Gastroesophageal sphincter (tissue), 4 donors: ENCODE results near the gene RPL36. TPM values are rescaled to one million over a fixed set of nuclear protein-coding genes. Genes with fewer than 3 reads are reported as not detected.

Experiments
- ATAC-seq: fragments of 150-250 bp; one replicate; pipeline ENCODE4 v1.9.1; 2016; ENCODE audit warnings: mild to moderate bottlenecking, moderate library complexity
- H3K27ac ChIP-seq, 4 donors: fragments of 200-600 bp; sonication (generic) in 3 of 4; 1 replicate in 3 of 4; 2 replicates in 1 of 4; pipeline ENCODE4 v1.5.1; 2016 to 2019
- H3K27me3 ChIP-seq: fragments of 200-600 bp; sonication (generic); one replicate; pipeline ENCODE4 v1.5.1; 2019
- H3K36me3 ChIP-seq, 2 donors: fragments of 200-600 bp; sonication (generic); one replicate each; pipeline ENCODE4 v1.5.1; 2019; ENCODE audit warnings: control low read depth in 1 of 2
- H3K4me1 ChIP-seq, 3 donors: fragments of 200-600 bp; sonication (generic); 1 replicate in 2 of 3; 2 replicates in 1 of 3; pipeline ENCODE4 v1.5.1; 2016 to 2019; ENCODE audit warnings: control low read depth in 2 of 3
- H3K4me3 ChIP-seq, 2 donors: fragments of 200-600 bp; sonication (generic); one replicate each; pipeline ENCODE4 v1.5.1; 2019; ENCODE audit warnings: mild to moderate bottlenecking in 1 of 2, moderate library complexity in 1 of 2
- H3K9me3 ChIP-seq, 3 donors: fragments of 200-600 bp; sonication (generic); one replicate each; pipeline ENCODE4 v1.5.1; 2017 to 2019; ENCODE audit warnings: control low read depth in 2 of 3
- EP300 ChIP-seq: sonication (generic); formaldehyde crosslinking; IDR thresholded peaks from one replicate; pipeline ENCODE4 v1.6.1; 2017; ENCODE audit warnings: antibody characterized with exemption, mild to moderate bottlenecking
- POLR2A ChIP-seq, 2 donors: fragments of 450-650 bp; IDR thresholded peaks; one replicate each; pipeline ENCODE4 v1.6.1; 2017; ENCODE audit warnings: antibody characterized with exemption in 2 of 2, mild to moderate bottlenecking in 2 of 2, moderate library complexity in 1 of 2
- POLR2AphosphoS5 ChIP-seq: sonication (generic); formaldehyde crosslinking; IDR thresholded peaks from one replicate; pipeline ENCODE4 v1.6.1; 2017; ENCODE audit warnings: antibody characterized with exemption
- WGBS, 2 donors: methylation state at CpG; one replicate each; pipeline ENCODE4 v1.1.5; 2018; ENCODE audit warnings: low coverage in 1 of 2; 5-methylcytosine and 5-hydroxymethylcytosine counted together
- total RNA-seq, 4 donors: library from RNA; depleted of rRNA; stranded (reverse); fragments of >200 nt; gene quantifications; one replicate each; pipeline ENCODE4 v1.1.0, GENCODE V29; 2016
- TF ChIP-seq, protein P1 (sequence below), 4 experiments: fragments of 200-600 bp in 2 of 4; fragments of 450-650 bp in 2 of 4; sonication (generic) in 1 of 4; IDR thresholded peaks; one replicate each; pipeline ENCODE4 v1.5.1; 2017 to 2019; ENCODE audit warnings: antibody characterized with exemption in 4 of 4, mild to moderate bottlenecking in 2 of 4, moderate library complexity in 2 of 4

Gene RPL36
- total RNA-seq, 4 donors from 2014 or later: 393 to 1,204 (median 723) TPM

DNA sequence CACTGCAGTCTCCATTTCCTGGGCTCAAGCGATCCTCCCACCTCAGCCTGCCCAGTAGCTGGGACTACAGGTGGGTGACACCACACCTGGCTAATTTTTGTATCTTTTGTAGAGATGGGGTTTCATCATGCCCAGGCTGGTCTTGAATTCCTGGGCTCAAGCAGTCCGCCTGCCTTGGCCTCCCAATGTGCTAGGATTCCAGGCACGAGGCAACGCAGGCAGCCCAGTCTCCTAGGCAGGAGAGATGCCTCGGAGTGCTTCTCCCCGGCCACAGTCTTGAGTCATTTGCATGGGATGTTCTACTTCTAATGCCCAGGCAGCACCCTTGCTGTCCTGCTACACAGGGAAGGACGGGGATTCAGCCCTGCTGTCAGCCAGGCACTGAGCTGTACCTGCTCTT lies 18.5 kb upstream of the RPL36 start:
- TF ChIP-seq, protein P1, sequence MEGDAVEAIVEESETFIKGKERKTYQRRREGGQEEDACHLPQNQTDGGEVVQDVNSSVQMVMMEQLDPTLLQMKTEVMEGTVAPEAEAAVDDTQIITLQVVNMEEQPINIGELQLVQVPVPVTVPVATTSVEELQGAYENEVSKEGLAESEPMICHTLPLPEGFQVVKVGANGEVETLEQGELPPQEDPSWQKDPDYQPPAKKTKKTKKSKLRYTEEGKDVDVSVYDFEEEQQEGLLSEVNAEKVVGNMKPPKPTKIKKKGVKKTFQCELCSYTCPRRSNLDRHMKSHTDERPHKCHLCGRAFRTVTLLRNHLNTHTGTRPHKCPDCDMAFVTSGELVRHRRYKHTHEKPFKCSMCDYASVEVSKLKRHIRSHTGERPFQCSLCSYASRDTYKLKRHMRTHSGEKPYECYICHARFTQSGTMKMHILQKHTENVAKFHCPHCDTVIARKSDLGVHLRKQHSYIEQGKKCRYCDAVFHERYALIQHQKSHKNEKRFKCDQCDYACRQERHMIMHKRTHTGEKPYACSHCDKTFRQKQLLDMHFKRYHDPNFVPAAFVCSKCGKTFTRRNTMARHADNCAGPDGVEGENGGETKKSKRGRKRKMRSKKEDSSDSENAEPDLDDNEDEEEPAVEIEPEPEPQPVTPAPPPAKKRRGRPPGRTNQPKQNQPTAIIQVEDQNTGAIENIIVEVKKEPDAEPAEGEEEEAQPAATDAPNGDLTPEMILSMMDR (IDR thresholded peaks at IDR 0.05): no peak
- Histone ChIP-seq H3K36me3 (peaks cover 0 to 49% of the 10 kb centered on the region in 2 donors), H3K27me3 (no peaks in the 10 kb centered on the region), H3K4me3 (no peak overlapping the region), H3K27ac (no peak overlapping the region), H3K9me3 (no peaks in the 10 kb centered on the region), H3K4me1 (no peaks in the 10 kb centered on the region)
- no peak for ATAC-seq
- 100% methylated on average over 1 of the region's 7 CpGs; no CpG with 5 or more reads in 1 of the 2 donors for WGBS, 2 donors

DNA sequence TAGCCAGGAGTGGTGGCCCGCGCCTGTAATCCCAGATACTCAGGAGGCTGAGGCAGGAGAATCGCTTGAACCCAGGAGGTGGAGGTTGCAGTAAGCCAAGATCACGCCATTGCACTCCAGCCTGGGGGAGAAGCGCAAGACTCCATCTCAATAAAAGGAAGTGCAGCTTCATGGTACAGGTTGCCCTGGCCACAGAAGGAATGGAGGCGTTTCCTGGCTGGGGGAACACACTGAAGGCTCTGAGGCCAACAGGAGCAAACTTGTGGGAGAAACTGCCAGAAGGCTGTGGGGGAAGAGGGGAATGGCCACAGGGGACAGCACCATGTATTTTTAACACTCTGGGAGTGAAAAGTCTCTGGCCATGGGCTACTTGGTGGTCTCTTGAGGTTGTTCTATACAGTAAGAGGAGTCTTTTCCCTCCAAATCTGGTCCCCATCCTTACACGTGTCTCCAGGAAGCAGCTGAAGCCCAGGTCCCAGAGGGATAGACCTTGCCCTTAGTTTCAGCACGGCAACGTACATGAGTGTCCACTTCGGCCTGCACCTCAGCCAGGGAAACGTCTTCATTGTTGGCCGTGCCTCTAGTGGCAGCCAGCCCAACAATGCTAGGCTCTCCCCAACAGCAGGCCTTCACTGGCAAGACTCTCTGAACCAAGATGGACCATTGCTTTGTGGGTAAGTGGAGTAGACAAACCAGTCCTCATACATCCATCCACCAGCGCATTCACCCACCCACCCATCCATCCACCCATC lies 17.2 kb upstream of the RPL36 start:
- Histone ChIP-seq H3K4me1 (no peaks in the 10 kb centered on the region), H3K36me3 (peaks cover 0 to 42% of the 10 kb centered on the region in 2 donors), H3K27ac (no peak overlapping the region), H3K4me3 (no peak overlapping the region), H3K9me3 (no peaks in the 10 kb centered on the region), H3K27me3 (no peaks in the 10 kb centered on the region)
- ATAC-seq: no peak
- TF ChIP-seq POLR2A (IDR thresholded peaks at IDR 0.05) (no peak), EP300 (no peak), POLR2AphosphoS5 (no peak)
- TF ChIP-seq, protein P1 (IDR thresholded peaks at IDR 0.05): no peak
- 86 to 95% methylated on average over 4 to 7 of the region's 13 CpGs for WGBS, 2 donors

DNA sequence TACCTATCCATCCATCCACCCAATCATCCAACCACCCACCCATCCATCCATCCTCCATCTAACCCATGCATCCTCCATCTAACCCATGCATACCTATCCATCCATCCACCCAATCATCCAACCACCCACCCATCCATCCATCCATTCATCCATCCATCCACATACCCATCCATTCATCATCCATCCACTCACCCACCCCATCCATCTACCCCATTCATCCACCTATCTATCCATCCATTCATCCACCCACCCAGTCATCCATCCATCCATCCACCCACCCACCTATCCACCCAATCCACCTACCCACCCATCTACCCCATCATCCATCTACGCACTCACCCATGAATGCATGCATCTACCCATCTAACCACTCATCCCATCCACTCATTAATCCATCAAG lies 16.3 kb upstream of the RPL36 start:
- H3K36me3 ChIP-seq: peaks cover 0 to 42% of the 10 kb centered on the region in 2 donors
- no peak overlapping the region for H3K4me3 ChIP-seq
- H3K27me3 ChIP-seq: no peaks in the 10 kb centered on the region
- ATAC-seq: no peak
- H3K9me3 ChIP-seq: no peaks in the 10 kb centered on the region
- peaks cover 0 to 9% (median 0%) of the 10 kb centered on the region in 3 donors for H3K4me1 ChIP-seq
- H3K27ac ChIP-seq: no peak overlapping the region
- TF ChIP-seq POLR2AphosphoS5 (no peak), EP300 (no peak), POLR2A (IDR thresholded peaks at IDR 0.05) (no peak)
- TF ChIP-seq, protein P1 (IDR thresholded peaks at IDR 0.05): no peak
- WGBS, 2 donors: 100% methylated on average over 1 of the region's 1 CpG

GRCh38 chr19:5674714-5675113 lies 15.4 kb upstream of the RPL36 start:
- Histone ChIP-seq H3K36me3 (peaks cover 0 to 36% of the 10 kb centered on the region in 2 donors), H3K9me3 (no peaks in the 10 kb centered on the region), H3K27me3 (no peaks in the 10 kb centered on the region), H3K4me1 (peaks cover 0 to 18% (median 8%) of the 10 kb centered on the region in 3 donors), H3K4me3 (no peak overlapping the region), H3K27ac (no peak overlapping the region)
- WGBS, 2 donors: 90% methylated on average over 2 of the region's 5 CpGs; no CpG with 5 or more reads in 1 of the 2 donors
- ATAC-seq: no peak
- TF ChIP-seq EP300: no peak
- TF ChIP-seq, protein P1 (IDR thresholded peaks at IDR 0.05): no peak
- no peak for TF ChIP-seq POLR2AphosphoS5
- no peak for TF ChIP-seq POLR2A (IDR thresholded peaks at IDR 0.05)
